AG04449 (cell line): ENCODE measurements around the gene LAMP2.
A peak's percentile ranks its signal among the peaks of the same experiment; 100 is the strongest.
"Not testable (repeated sequence)": the region's sequence is repeated elsewhere in the genome, so short reads cannot be mapped to it uniquely, and the experiment has no call there.

Experiments used
- CTCF ChIA-PET: fragments of 350-600 bp; formaldehyde crosslinking; extraction: SDS; loops from one replicate; lab custom pipeline; 2021; ENCODE audit warnings: antibody characterized with exemption; lab: Yijun Ruan, JAX
- POLR2A ChIA-PET: fragments of 400-600, 350-600 bp; formaldehyde crosslinking; extraction: SDS; loops from one replicate; lab custom pipeline; 2020; ENCODE audit warnings: antibody characterized with exemption, inconsistent platforms; lab: Yijun Ruan, JAX
- DNase-seq: peaks from one replicate; pipeline ENCODE4 v3.0.0-alpha.2; 2010; ENCODE audit warnings: low read depth, low spot score
- H3K4me3 ChIP-seq: 2 replicates; pipeline ENCODE4 v1.5.1; 2011; ENCODE audit warnings: low read depth, mild to moderate bottlenecking, control low read depth, low read length
- TF ChIP-seq, protein P1 (sequence below): IDR thresholded peaks from one replicate; pipeline ENCODE4 v1.5.1; 2011; ENCODE audit warnings: mild to moderate bottlenecking, moderate library complexity, low read length, control low read depth, inconsistent platforms; ENCODE audit not compliant: insufficient read depth; ENCODE audit errors: missing control alignments

LAMP2 gene

DNA sequence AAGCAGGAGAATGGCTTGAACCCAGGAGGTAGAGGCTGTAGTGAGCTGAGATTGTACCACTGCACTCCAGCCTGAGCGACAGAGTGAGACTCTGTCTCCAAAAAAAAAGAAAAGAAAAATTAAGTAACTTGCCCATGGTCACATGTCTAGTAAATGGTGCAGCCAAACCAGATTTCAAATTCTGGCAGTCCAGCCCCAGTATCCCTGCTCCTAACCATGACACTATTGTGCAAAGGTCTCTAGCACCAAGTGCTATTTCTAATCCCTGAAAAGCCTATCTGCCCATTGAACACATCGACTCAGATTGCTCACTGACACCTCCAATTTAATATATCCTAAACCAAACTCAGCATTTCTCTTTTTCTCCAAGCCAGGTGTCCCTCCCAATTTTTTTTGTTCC lies 7.6 kb upstream of the LAMP2 start:
- TF ChIP-seq, protein P1, sequence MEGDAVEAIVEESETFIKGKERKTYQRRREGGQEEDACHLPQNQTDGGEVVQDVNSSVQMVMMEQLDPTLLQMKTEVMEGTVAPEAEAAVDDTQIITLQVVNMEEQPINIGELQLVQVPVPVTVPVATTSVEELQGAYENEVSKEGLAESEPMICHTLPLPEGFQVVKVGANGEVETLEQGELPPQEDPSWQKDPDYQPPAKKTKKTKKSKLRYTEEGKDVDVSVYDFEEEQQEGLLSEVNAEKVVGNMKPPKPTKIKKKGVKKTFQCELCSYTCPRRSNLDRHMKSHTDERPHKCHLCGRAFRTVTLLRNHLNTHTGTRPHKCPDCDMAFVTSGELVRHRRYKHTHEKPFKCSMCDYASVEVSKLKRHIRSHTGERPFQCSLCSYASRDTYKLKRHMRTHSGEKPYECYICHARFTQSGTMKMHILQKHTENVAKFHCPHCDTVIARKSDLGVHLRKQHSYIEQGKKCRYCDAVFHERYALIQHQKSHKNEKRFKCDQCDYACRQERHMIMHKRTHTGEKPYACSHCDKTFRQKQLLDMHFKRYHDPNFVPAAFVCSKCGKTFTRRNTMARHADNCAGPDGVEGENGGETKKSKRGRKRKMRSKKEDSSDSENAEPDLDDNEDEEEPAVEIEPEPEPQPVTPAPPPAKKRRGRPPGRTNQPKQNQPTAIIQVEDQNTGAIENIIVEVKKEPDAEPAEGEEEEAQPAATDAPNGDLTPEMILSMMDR, result no peak
- ChIA-PET CTCF (interaction anchor here (1.2 to 3.2 kb wide), 3 partner anchors 9 to 95 kb away, joined by 4 to 12 read pairs (median 4); no protein-coding TSS in a partner anchor), POLR2A (no interaction called here)
- DNase-seq, result no peak
- no peak overlapping the region for H3K4me3 ChIP-seq

DNA sequence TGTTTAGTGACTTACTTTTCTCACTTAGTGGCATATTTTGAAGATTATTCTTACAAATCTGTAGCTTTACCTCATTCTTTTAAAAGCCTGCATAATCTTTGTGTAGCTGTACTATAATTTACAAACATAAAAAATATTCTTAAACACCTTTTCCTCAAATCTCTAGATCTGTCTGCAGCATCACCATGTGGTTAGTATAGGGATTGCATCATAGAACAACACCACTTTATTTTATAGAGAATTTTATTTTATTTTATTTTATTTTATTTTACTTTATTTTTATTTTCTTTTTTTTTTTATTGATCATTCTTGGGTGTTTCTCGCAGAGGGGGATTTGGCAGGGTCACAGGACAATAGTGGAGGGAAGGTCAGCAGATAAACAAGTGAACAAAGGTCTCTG lies 6.4 kb upstream of the LAMP2 start:
- DNase-seq, POLR2A ChIA-PET, H3K4me3 ChIP-seq: not testable (repeated sequence)
- CTCF ChIA-PET, result interaction anchor here (0.9 to 3.2 kb wide), 4 partner anchors 10 to 94 kb away, joined by 3 to 12 read pairs (median 5); no protein-coding TSS in a partner anchor
- TF ChIP-seq, protein P1, result peak; percentile 20

DNA sequence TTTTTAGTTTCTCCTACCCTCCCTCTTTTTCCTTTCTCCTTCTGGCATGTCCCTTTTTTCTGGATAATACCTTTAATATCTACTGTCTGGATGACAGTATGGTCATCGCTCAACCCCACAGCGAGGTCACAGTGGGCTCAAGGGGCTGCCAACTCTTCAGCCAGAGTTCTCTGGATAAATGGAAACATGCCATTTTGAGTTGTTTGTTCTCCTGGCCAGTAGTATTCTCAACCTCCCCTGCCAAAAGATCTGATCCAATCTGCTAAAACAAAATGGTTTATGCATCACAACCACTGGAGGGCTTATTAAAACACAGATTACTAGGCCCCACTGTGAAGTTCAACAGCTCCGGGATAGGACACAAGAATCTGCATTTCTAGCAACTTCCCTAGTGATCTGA lies 5.0 kb upstream of the LAMP2 start:
- TF ChIP-seq, protein P1, result no peak
- POLR2A ChIA-PET, result no interaction called here
- CTCF ChIA-PET, result interaction anchor here (1.7 kb wide), 1 partner anchor 92 kb away, joined by 5 read pairs; no protein-coding TSS in a partner anchor
- H3K4me3 ChIP-seq, result no peak overlapping the region
- no peak for DNase-seq

DNA sequence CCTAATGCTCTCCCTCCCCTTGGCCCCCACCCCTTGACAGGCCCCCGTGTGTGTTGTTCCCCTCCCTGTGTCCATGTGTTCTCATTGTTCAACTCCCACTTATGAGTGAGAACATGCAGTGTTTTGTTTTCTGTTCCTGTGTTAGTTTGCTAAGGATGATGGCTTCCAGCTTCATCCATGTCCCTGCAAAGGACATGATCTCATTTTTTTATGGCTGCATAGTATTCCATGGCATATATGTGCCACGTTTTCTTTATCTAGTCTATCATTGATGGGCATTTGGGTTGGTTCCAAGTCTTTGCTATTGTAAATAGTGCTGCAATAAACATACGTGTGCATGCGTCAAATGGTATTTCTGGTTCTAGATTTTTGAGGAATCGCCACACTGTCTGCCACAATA lies 561 bp upstream of the LAMP2 start:
- CTCF ChIA-PET, H3K4me3 ChIP-seq, DNase-seq, POLR2A ChIA-PET: not testable (repeated sequence)

- TF ChIP-seq, protein P1, result no peak
- DNase-seq, result no peak
- ChIA-PET CTCF (interaction anchor here (1.5 kb wide), 1 partner anchor 104 kb away, joined by 3 read pairs; no protein-coding TSS in a partner anchor), POLR2A (interaction anchor here (1.1 kb wide), 1 partner anchor 677 kb away, joined by 3 read pairs; the partner anchor contains the start of gene RPL39)
- peak overlapping the region; percentile 69 for H3K4me3 ChIP-seq
Observed at GRCh38 chrX:120468479-120468824, 644 bp downstream of the LAMP2 start.

- H3K4me3 ChIP-seq, result peak overlapping the region; percentile 69
- POLR2A ChIA-PET, result interaction anchor here (1.1 kb wide), 1 partner anchor 676 kb away, joined by 3 read pairs; the partner anchor contains the start of gene RPL39
- TF ChIP-seq, protein P1, result no peak
- no peak for DNase-seq
- CTCF ChIA-PET, result interaction anchor here (1.5 kb wide), 1 partner anchor 103 kb away, joined by 3 read pairs; no protein-coding TSS in a partner anchor
Observed at GRCh38 chrX:120468071-120468470, 1.0 kb downstream of the LAMP2 start.

- TF ChIP-seq, protein P1, result no peak
- CTCF ChIA-PET, result interaction anchor here (1.5 kb wide), 1 partner anchor 11 kb away, joined by 5 read pairs; no protein-coding TSS in a partner anchor
- DNase-seq, result no peak
- H3K4me3 ChIP-seq, result no peak overlapping the region
- POLR2A ChIA-PET, result no interaction called here
Observed at GRCh38 chrX:120464411-120464810, 4.7 kb downstream of the LAMP2 start.
